ENCODE results near the gene NT5E. TPM values are rescaled to one million over a fixed set of nuclear protein-coding genes. Genes with fewer than 3 reads are reported as not detected.

Gene NT5E
- total and polyA plus RNA-seq, 2 of the 13 experiments (the other 11 are each of a cell fraction or from before 2014, with no cell fraction given) = 9.5 to 33.0 TPM

GRCh38 chr6:85405175-85405852 lies 44.6 kb upstream of the NT5E start (continued):
- peak; percentile 96 for TF ChIP-seq ARID3A (IDR thresholded peaks at IDR 0.05; ENCODE audit: low read depth, low read length)
- no peak for TF ChIP-seq HOXA7 (CRISPR knock-in tag; IDR thresholded peaks at IDR 0.05)
- TF ChIP-seq ZNF576 (CRISPR knock-in tag; IDR thresholded peaks at IDR 0.05) = no peak
- peak; percentile 72 for TF ChIP-seq ZNF503 (CRISPR knock-in tag; IDR thresholded peaks at IDR 0.05)
- 0 out of 2 replicates have a peak, but pooled peaks have one; percentile 81 for TF ChIP-seq RORA (CRISPR knock-in tag; IDR thresholded peaks at IDR 0.05)
- peak; percentile 88 for TF ChIP-seq PHF21A (CRISPR knock-in tag; IDR thresholded peaks at IDR 0.05)
- peak; percentile 85 for TF ChIP-seq CREM (IDR thresholded peaks at IDR 0.05)
- TF ChIP-seq CREM (CRISPR knock-in tag; IDR thresholded peaks at IDR 0.05) = no peak
- no peak for TF ChIP-seq ZHX1 (CRISPR knock-in tag; IDR thresholded peaks at IDR 0.05; ENCODE audit: low read depth)
- TF ChIP-seq ATRX (CRISPR knock-in tag; IDR thresholded peaks at IDR 0.05; ENCODE audit: borderline replicate concordance) = no peak
- peak; percentile 52; the same call in 1 of the 2 replicates for TF ChIP-seq DMAP1 (CRISPR knock-in tag; IDR thresholded peaks at IDR 0.05)
- TF ChIP-seq MLXIP (CRISPR knock-in tag; IDR thresholded peaks at IDR 0.05; ENCODE audit: borderline replicate concordance) = no peak
- TF ChIP-seq ZNF33B (CRISPR knock-in tag; IDR thresholded peaks at IDR 0.05) = no peak
- TF ChIP-seq TRIM24 (CRISPR knock-in tag; IDR thresholded peaks at IDR 0.05) = no peak
- TF ChIP-seq ZNF276 (CRISPR knock-in tag; IDR thresholded peaks at IDR 0.05; ENCODE audit: low read depth) = peak; percentile 62; the same call in 1 of the 2 replicates
- TF ChIP-seq FOXO4 (CRISPR knock-in tag; conservative IDR thresholded peaks at IDR 0.05) = no peak

Measured in HepG2 (cell line).